ENCODE results near the gene RHOB. TPM values are rescaled to one million over a fixed set of nuclear protein-coding genes. Genes with fewer than 3 reads are reported as not detected.
"Not testable (repeated sequence)": the region's sequence is repeated elsewhere in the genome, so short reads cannot be mapped to it uniquely, and the experiment has no call there.

Gene RHOB
- total RNA-seq, 4 donors from 2014 or later, result 809 to 1,532 (median 1,203) TPM

GRCh38 chr2:20415511-20415918, 31.4 kb upstream of the RHOB start:
- Histone ChIP-seq H3K9me3 (no peaks in the 10 kb centered on the region), H3K27ac (replicated peaks in 1 of 4) (no peak overlapping the region), H3K4me3 (no peak overlapping the region), H3K27me3 (no peaks in the 10 kb centered on the region), H3K4me1 (peaks cover 3 to 32% (median 23%) of the 10 kb centered on the region in 4 donors), H3K36me3 (no peaks in the 10 kb centered on the region)
- intact Hi-C loops (cut with DNase I), result no loop called here
- no peak for DNase-seq (ENCODE audit: extremely low spot score)
- TF ChIP-seq POLR2A (IDR thresholded peaks at IDR 0.05; ENCODE audit: low read depth), result no peak
- TF ChIP-seq EP300 (IDR thresholded peaks at IDR 0.05), result no peak
- TF ChIP-seq, protein P1, sequence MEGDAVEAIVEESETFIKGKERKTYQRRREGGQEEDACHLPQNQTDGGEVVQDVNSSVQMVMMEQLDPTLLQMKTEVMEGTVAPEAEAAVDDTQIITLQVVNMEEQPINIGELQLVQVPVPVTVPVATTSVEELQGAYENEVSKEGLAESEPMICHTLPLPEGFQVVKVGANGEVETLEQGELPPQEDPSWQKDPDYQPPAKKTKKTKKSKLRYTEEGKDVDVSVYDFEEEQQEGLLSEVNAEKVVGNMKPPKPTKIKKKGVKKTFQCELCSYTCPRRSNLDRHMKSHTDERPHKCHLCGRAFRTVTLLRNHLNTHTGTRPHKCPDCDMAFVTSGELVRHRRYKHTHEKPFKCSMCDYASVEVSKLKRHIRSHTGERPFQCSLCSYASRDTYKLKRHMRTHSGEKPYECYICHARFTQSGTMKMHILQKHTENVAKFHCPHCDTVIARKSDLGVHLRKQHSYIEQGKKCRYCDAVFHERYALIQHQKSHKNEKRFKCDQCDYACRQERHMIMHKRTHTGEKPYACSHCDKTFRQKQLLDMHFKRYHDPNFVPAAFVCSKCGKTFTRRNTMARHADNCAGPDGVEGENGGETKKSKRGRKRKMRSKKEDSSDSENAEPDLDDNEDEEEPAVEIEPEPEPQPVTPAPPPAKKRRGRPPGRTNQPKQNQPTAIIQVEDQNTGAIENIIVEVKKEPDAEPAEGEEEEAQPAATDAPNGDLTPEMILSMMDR (IDR thresholded peaks at IDR 0.05), result no peak
- TF ChIP-seq POLR2AphosphoS5 (IDR thresholded peaks at IDR 0.05), result no peak
- WGBS, result 60% methylated on average over 1 of the region's 2 CpGs

DNA sequence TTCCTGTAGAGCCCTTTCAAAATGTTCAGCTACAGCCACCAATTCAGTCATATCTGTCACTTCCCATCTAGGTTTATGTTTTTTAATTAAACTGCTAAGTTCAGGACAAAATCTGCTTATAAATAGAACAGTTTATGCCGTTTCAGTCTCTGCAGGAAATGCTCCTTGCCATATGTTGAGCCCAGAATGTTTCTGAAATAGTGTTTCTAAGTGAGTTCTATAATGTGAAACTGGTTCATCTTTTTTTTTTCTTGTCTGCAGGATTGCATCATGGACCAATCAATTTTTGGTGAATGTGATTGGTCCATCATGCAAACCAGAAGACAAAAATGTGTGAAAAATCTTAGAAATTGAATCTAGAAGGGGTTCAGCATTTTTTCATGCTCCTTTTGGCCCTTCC, 30.2 kb upstream of the RHOB start:
- Histone ChIP-seq H3K36me3 (no peaks in the 10 kb centered on the region), H3K9me3 (no peaks in the 10 kb centered on the region), H3K27me3 (no peaks in the 10 kb centered on the region), H3K27ac (replicated peaks in 1 of 4) (no peak overlapping the region), H3K4me1 (peaks cover 13 to 36% (median 34%) of the 10 kb centered on the region in 4 donors), H3K4me3 (no peak overlapping the region)
- 52% methylated on average over 1 of the region's 1 CpG for WGBS
- intact Hi-C loops (cut with DNase I), result no loop called here
- no peak for DNase-seq (ENCODE audit: extremely low spot score)
- TF ChIP-seq EP300 (IDR thresholded peaks at IDR 0.05) (no peak), POLR2A (IDR thresholded peaks at IDR 0.05; ENCODE audit: low read depth) (no peak), POLR2AphosphoS5 (IDR thresholded peaks at IDR 0.05) (no peak)
- TF ChIP-seq, protein P1 (IDR thresholded peaks at IDR 0.05), result no peak

GRCh38 chr2:20417230-20417821, 29.5 kb upstream of the RHOB start:
- H3K9me3 ChIP-seq; H3K36me3 ChIP-seq; H3K27me3 ChIP-seq; DNase-seq (ENCODE audit: extremely low spot score); H3K4me3 ChIP-seq; intact Hi-C loops (cut with DNase I); H3K27ac ChIP-seq (replicated peaks in 1 of 4): not testable (repeated sequence)
- WGBS, result 98% methylated on average over 5 of the region's 5 CpGs
- H3K4me1 ChIP-seq, result peaks cover 19 to 42% (median 40%) of the 10 kb centered on the region in 4 donors

DNA sequence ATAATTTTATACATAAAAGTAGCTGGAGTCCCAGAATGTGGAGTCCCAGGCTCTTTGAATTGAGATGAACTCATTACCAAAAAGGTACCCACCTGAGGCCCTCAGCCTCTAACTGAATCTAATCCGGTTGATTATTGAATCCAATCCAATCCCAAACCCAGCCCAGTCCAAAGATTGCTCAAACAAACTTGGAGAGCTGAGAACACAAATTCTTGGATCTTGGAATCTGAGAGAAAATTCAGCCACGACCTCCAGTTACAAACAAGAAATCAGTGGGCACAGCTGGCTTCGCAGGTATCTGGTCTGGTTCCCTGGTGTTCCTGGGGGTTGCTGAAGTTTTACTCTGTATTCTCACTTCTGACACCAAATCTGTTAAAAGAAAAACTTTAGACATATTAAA, 28.4 kb upstream of the RHOB start:
- Histone ChIP-seq H3K4me3 (no peak overlapping the region), H3K4me1 (peaks cover 27 to 54% (median 52%) of the 10 kb centered on the region in 4 donors), H3K9me3 (no peaks in the 10 kb centered on the region), H3K27me3 (no peaks in the 10 kb centered on the region), H3K36me3 (no peaks in the 10 kb centered on the region), H3K27ac (replicated peaks in 1 of 4) (peak overlapping the region; percentile 69 to 85 (median 76))
- DNase-seq (ENCODE audit: extremely low spot score), result no peak
- WGBS, result 74% methylated on average over 3 of the region's 3 CpGs
- TF ChIP-seq, protein P1 (IDR thresholded peaks at IDR 0.05), result no peak
- TF ChIP-seq POLR2AphosphoS5 (IDR thresholded peaks at IDR 0.05) (no peak), EP300 (IDR thresholded peaks at IDR 0.05) (no peak), POLR2A (IDR thresholded peaks at IDR 0.05; ENCODE audit: low read depth) (no peak)
- intact Hi-C loops (cut with DNase I), result no loop called here

GRCh38 chr2:20419007-20419576, 27.8 kb upstream of the RHOB start:
- intact Hi-C loops (cut with DNase I), result no loop called here
- Histone ChIP-seq H3K36me3 (no peaks in the 10 kb centered on the region), H3K4me1 (peaks cover 31 to 58% (median 56%) of the 10 kb centered on the region in 4 donors), H3K9me3 (no peaks in the 10 kb centered on the region), H3K4me3 (peak overlapping the region in 1 of 4 donors; percentile 16), H3K27me3 (no peaks in the 10 kb centered on the region), H3K27ac (replicated peaks in 1 of 4) (peak overlapping the region; percentile 69 to 85 (median 76))
- WGBS, result 52% methylated on average over 5 of the region's 8 CpGs
- TF ChIP-seq, protein P1 (IDR thresholded peaks at IDR 0.05), result no peak
- peak; percentile 53 to 63 for TF ChIP-seq POLR2AphosphoS5 (IDR thresholded peaks at IDR 0.05)
- DNase-seq (ENCODE audit: extremely low spot score), result no peak
